HG02852 (cell line): ENCODE data around the gene WBP2NL.
"Not testable (repeated sequence)": the region's sequence is repeated elsewhere in the genome, so short reads cannot be mapped to it uniquely, and the experiment has no call there.

ENCODE experiments used
- ATAC-seq: cut with Tn5 transposase; IDR thresholded peaks from one replicate; pipeline ENCODE4 v1.9.1; 2021; ENCODE audit warnings: mild to moderate bottlenecking, moderate library complexity; ENCODE audit not compliant: unreplicated experiment

WBP2NL gene

GRCh38 chr22:41998361-41999261 is at the start of gene WBP2NL:
Gene WBP2NL (plus strand): TSS chr22:41998788. CDS start chr22:41998819, 31 bp downstream.
- peak; percentile 85 for ATAC-seq

- ATAC-seq = not testable (repeated sequence)
Observed at GRCh38 chr22:41948928-41949296, 49.7 kb upstream of the WBP2NL start.

- no peak for ATAC-seq
Observed at GRCh38 chr22:41949297-41949965, 49.2 kb upstream of the WBP2NL start.

- no peak for ATAC-seq
Observed at GRCh38 chr22:41951898-41952474, 46.6 kb upstream of the WBP2NL start, which contains the start of gene SMIM45. Gene SMIM45 (plus strand): TSS chr22:41952150.

- ATAC-seq = no peak
Observed at GRCh38 chr22:41952713-41953112, 45.9 kb upstream of the WBP2NL start.

GRCh38 chr22:41957941-41958556 is 40.5 kb upstream of the WBP2NL start:
- no peak for ATAC-seq

GRCh38 chr22:41963453-41964111 is 35.0 kb upstream of the WBP2NL start:
- ATAC-seq = no peak

- no peak for ATAC-seq
Observed at GRCh38 chr22:41964112-41964491, 34.5 kb upstream of the WBP2NL start.

- no peak for ATAC-seq
Observed at GRCh38 chr22:41966225-41966606, 32.4 kb upstream of the WBP2NL start.

GRCh38 chr22:41966607-41967240 is 31.9 kb upstream of the WBP2NL start:
- ATAC-seq = no peak

- ATAC-seq = no peak
Observed at GRCh38 chr22:41968601-41969000, 30.0 kb upstream of the WBP2NL start.

- no peak for ATAC-seq
Observed at GRCh38 chr22:41969110-41969646, 29.4 kb upstream of the WBP2NL start, which contains the start of gene SEPTIN3. Gene SEPTIN3 (plus strand): TSS chr22:41969443. CDS start chr22:41971493, 2,050 bp downstream.

GRCh38 chr22:41970601-41971000 is 28.0 kb upstream of the WBP2NL start:
- ATAC-seq = no peak

GRCh38 chr22:41971431-41971830 is 27.2 kb upstream of the WBP2NL start:
- no peak for ATAC-seq

- ATAC-seq = no peak
Observed at GRCh38 chr22:41974691-41975290, 23.8 kb upstream of the WBP2NL start.

GRCh38 chr22:41975299-41976069 is 23.1 kb upstream of the WBP2NL start:
- no peak for ATAC-seq

GRCh38 chr22:41976070-41976901 is 22.3 kb upstream of the WBP2NL start:
- no peak for ATAC-seq
